T-helper 1 cell (primary cell): Measurements from ENCODE around the gene ALG14.
"Not testable (repeated sequence)": the region's sequence is repeated elsewhere in the genome, so short reads cannot be mapped to it uniquely, and the experiment has no call there.

Experiments used
- DNase-seq, 5 donors: peaks; one replicate each; pipeline ENCODE4 v3.0.0-alpha.2; 2012 to 2020
- total RNA-seq, 4 donors: gene quantifications; one replicate each; lab custom pipeline; 2026; lab: John Stamatoyannopoulos, UW

ALG14 gene, protein sequence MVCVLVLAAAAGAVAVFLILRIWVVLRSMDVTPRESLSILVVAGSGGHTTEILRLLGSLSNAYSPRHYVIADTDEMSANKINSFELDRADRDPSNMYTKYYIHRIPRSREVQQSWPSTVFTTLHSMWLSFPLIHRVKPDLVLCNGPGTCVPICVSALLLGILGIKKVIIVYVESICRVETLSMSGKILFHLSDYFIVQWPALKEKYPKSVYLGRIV
- 0.27 to 3.1 (median 1.0) reads per million in 4 donors for total RNA-seq

DNA sequence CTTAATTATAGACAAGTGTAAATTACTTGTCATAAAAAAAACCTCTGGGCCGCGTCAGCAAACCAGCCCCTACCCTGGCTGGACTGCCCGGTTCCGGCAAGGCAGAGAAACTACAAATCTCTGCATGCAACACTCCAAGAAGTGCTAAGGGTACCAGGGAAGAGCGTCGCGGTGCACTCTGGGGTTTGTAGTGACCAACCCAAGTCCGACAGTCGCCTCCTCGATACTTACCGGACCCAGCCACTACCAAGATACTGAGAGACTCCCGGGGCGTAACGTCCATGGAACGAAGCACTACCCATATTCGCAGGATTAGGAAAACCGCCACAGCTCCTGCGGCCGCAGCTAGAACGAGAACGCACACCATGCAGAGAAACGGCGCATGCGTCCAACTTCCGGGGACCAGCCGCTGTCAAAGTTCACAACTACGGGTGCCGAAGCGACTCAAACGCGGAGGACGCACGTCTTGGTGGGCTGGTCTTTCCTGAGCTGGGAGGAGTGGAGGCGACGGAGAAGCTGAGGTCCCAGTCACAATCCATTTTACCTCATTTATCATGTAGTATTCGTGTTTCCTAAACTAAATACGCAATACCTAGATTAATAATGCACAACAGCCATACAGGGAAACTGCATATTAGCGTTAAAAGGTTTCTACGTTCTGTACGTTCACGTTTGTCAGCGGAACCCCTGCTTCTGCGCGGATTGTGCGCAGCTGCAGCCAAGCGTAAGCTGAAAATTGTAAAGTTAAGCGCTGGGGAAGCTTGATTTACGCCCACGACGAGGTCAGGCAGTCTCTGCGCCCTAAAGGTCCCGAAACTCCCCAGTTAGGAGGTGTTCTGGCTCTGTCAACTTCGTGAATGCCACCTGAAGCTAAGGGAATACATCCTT is at the start of gene ALG14:
Gene ALG14 (minus strand): TSS at position 420 of the 888 bp plus-strand sequence. CDS start 53 bp downstream, at position 367.
- peak; percentile 83 to 93 (median 90) for DNase-seq

DNA sequence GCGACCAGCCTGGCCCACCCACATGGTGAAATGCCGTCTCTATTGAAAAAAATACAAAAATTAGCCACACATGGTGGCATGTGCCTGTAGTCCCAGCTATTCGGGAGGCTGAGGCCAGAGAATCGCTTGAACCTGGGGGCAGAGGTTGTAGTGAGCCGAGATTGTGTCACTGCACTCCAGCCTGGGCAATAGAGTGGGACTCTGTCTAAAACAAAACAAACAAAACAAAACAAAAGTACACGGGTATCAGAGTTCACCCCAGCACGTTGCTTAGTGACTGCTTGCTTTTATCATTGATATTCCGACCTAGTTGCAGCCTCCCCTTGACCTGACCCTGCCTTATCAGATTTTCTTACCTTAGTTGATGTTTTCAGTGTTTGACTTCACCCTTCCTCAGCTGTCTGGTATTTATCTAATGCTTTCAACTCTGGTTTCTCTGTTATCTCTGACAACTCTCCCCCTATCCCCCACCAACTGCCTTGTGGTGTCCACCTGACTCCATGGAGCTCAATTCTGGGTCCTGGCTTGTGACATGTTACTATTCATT is 49.5 kb upstream of the ALG14 start:
- DNase-seq: no peak

DNA sequence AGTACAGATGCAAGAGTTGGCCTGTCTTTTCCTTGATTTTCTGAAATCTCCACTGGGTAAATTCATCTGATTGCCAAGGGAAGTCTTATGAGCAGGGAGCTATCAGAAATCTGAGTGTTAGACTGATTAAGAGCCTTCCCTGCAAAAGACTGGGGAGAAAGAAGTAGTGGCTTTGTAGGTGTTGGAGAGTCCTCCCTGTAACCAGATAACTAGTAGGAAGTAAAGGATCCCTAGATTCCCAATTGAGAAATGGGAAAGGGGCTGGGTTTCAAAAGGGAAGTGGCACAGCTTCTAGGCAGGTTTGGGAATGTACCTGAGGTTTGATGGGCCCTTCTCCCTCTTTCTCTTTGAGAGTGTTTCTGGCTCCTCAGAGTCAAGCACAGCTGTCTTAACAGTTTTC is 46.5 kb upstream of the ALG14 start:
- no peak for DNase-seq

DNA sequence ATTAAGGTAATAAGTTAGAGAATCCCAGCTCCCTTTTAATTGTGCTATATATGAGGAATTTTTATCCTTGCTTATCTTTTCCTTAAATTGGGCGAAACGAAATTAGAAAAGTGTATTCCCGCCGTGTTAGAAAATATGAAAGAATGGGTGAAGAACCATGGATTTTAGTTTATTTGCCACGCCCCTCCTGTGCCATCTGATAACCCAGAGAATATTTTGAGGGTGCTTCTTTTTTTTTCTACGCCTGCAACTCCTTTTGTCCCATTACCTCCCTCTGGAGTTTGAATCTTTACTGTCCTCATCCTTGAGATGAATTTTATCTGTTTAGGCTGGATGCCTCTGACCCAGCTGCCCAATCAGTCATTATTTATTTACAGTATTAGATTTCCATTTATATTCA is 46.0 kb upstream of the ALG14 start:
- DNase-seq: no peak

DNA sequence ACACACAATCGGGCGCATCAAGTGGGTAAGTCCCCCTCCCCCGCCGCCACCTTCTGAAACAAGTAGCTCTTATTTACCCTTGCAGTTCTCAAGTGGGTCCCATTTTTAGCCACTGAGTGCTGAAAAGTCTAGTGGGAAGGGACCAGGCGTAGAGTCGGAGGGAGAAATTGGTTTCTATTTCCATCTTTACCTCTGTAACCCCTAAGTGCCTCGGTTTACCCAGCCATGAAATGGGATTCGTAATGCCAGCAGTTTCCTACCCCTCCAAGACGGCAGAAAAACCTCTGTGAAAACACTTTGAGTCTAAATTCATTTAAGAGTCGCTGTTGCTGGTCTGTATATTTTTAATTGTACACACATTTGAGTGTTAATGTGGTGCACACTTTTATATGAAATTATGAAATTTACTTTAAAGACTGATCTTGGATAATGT is 45.3 kb upstream of the ALG14 start:
- no peak for DNase-seq

DNA sequence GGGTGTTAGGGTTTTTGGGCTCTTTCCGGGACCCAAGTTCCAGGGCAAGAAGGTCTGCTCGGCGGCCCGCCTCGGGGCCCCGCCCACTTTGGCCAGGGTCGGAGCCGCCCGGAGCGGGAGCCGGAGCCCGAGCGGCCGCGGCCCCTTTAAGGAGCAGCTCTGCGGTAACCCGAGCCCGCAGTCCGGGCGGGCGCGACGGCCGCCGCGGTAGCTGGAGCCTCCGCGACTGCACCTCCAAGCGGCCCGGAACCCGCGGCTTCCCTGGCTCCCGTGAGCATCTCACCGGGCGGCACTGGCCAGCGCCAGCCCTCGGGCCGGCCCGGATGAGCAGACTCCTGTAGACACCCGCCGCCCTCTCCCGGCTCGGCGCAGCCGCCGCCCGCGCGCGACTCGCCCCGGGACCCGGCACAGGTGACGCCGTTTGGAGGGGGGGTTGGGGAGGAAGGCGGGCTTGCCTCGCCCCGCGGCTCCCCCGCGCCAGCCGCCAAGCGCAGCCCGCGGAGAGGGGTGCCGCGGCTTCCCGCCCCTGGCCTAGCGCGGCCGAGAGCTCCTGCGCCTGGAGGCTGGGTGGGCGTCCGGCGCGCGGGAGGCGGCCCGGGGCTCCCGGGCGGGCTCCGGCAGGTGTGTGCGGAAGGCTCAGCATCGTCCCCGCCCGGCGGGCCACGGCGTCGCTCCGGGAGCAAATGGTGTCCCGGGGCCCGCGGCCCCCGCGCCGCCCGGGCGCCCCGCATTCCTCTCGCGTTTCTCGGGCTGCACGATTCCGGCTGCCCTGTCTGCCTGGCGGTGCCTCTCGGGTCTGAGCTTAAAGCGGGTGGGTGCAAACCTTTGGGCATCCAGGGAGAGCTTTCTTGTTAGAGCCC is 44.7 kb upstream of the ALG14 start, which contains the start of gene TLCD4:
Gene TLCD4 (plus strand): TSS at position 149 of the 860 bp plus-strand sequence. CDS start 26,547 bp downstream, outside the sequence.
- DNase-seq: peak in 3 of 5 donors; percentile 14 to 28 (median 25)

DNA sequence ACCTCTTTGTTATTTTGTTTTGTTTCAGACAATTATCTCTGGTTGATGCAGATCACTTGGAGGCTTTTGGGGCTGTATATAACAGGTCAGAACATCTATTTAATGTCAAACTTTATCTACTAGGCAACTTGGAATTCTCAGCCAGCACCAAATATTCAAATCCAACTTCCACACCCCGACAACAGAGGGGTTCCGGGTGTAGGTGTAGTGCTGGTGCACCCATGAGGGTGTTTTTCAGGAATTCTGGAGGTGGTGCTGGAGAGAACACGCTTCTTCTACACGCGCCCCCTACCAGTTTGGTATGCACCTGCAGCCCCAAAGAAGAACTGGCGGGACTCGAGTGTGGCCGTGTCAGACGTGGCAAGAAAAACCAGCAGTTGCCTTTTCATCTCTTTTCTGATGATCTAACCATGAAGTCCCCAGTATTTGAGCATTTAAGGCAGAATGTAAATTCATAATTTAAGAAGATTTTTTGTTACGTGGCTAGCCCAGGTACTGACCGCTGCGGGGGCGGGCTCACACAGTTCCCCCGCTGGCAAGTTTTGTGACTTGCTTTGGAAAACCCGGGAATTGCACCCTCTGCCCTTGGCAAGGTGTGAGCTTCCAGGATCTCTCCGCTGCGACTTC is 43.9 kb upstream of the ALG14 start:
- peak in 4 of 5 donors; percentile 11 to 37 (median 32) for DNase-seq

DNA sequence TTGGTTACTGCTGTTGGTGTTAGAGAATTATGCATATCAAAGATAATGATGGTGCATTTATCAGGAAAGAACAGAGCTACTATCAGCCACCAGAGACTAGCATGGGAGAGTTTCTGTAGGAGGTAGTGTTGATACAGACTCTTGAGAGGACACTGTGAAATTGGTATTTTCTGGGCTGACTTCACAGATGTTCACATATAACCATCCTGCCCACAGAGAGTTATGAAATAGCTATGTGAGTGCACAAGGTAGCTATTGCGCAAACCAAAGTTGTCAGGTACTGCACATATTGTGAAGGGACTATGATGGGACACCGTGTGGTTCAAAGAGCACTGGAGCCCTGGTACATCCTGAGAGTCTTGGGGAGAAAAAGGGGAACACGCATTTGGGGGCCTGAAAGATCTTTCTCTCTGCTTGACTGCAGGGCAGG is 43.0 kb upstream of the ALG14 start:
- no peak for DNase-seq

DNA sequence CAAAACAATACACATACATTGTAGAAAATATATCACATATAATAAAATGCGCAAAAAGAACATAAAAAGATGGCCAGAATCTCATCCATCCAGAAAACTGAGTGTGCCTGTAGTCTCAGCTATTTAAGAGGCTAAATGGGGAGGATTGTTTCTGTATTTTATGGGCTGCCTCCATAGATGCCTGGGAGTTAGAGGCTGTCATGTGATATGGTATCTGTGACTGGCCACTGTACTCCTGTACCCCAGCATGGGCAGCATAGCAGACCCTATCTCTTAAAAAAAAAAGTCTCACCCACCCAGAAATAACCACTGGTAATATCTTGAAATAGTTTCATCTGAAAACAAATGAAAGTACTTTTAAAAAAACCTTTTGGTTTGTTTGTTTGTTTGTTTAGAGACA is 40.9 kb upstream of the ALG14 start:
- no peak for DNase-seq

DNA sequence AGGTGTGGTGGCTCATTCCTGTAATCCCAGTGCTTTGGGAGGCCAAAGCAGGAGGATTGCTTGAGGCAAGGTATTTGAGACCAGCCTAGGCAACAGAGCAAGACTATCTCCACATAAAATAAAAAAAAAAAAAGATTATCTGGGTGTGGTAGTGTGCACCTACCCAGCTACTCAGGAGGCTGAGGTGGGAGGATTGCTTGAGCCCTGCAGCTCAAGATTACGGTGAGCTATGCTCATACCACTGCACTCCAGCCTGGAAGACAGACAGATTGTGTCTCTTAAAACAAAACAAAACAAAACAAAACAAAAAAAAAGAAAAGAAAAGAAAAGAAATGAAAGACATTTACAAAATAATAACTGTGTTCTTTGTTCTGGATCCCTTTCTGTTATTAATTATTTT is 38.3 kb upstream of the ALG14 start:
- DNase-seq: no peak

DNA sequence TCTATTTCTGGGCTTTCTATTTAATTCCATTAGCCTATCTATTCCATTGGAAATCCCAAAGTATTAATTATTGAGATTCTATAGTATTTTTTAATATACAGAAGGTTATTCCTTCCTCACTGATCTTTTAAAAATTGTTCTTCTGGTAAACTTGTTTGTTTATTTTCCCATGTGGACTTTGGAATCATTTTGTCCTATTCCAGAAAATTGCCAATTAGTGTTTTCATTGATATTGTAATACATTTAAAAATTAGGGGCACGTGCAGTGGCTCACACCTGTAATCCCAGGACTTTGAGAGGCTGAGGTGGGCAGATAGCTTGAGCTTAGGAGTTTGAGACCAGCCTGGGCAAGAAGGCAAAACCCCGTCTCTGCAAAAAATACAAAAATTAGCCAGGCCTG is 36.0 kb upstream of the ALG14 start:
- DNase-seq: no peak

DNA sequence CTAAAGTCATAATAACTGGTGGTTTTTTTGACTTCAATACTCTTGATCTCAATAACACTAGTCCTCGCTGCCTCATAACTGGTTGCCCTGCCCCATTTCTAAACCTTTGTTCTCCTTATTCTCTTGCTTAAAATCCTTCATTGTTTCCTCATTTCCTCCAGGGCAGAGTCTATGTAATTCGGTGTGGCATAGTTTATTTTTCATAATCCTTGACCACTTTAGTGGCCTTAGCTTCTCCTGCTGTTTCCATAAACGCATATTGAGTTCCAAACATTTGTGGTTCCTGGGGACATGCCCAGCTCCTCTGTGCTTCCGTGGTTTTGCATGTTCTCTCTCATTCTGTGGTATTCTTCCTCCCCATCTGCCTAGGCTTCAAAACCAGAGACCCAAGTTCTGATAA is 25.4 kb upstream of the ALG14 start:
- no peak for DNase-seq

DNA sequence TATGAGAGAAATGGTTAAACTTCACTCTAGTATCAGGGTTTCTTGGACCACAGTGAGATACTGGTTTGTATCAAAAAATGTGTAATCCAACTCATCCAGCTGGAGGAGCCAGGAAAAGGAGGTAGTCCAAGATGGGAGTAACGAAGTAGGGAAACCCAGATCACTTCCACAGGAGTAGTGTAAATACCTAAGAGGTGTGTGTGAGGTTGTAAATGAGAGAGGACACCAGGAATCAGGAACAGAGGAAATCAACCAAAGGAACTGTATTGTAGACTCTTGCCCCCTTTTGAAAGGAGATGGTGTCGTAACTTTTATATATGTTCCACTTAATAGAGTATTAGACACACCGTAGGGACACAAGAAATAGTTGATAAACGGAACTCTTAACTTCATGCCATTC is 24.7 kb upstream of the ALG14 start:
- DNase-seq: no peak

DNA sequence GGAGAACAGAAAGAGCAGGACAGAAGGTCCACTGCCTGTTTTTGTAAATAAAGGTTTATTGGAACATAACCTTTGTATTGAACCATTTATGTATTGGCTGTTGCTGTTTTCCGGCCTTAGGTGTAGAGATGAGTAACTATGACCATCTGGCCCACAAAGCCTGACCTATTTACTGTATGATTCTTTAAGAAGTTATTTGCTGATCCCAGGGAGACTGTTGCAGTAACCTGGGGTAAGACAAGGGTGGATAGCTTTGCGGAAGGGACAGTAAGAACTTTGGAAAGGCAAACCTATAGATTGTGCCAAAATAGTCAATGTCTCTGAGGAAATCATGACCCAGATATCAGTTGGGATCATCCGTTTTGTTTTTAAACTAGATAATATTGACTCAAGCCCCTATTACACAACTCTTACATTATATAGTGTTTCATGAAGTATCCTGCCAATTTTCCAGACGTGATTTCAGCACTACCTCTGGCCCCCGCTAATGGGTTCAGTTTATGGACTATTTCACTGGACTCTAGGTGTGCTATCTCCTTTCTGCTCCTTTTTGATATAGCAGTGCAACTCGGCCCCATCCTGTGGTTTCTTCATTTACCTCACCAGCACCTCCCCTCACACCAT is 23.6 kb upstream of the ALG14 start:
- DNase-seq: no peak

DNA sequence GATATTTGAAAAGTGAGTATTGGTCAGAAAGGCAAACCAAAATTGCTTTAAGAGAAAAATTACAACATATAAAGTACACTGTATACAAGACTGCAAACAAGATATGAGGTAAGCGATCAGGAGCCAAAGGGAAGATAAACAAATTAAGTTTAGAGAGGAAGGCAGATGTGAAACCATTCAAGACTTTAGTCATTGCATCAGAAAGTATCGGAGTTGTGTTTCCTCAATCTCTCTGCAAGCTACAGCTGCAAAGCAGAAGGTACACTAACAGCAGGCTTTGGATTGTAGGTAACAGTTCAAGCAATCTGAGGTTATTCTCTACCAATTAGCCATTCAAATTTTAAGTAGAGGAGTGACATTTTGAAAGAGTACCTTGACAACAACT is 23.1 kb upstream of the ALG14 start:
- no peak for DNase-seq

DNA sequence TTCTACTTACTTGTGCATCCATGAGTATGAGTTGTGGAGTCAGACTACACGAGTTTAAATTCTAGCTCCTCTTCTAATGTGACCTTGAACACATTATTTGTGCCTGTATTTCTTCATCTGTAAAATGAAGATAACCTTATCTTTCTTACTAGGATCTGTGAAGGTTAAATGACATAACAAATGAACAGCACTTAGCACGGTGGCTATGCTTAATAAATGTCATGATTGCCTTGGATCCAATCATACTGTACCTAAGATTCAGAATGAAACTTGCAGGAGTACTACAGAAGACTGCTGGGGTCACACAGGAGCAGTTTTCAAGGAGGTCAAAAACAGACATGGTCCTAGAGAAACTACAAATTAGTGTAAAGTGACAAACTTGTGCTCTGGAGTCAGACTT is 22.2 kb upstream of the ALG14 start:
- no peak for DNase-seq

DNA sequence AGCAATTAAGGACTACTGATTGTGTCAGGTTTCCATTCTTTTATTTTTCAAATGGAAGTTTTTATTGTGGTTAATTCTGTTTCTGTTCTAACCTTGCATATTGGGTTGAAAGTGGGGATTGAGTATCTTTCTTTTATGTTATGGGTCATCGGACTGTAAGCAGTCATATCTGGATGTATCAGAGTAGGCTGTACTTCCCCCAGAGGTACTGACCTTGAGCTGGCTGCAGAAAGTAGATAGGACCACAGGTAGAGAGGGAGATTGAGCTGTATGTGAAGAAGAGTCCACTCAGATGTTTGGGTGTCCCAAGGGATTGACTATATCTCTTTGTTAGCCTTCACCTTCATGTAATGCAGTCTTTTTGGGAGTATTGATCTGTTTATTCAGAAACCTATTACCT is 20.5 kb upstream of the ALG14 start:
- DNase-seq: no peak

DNA sequence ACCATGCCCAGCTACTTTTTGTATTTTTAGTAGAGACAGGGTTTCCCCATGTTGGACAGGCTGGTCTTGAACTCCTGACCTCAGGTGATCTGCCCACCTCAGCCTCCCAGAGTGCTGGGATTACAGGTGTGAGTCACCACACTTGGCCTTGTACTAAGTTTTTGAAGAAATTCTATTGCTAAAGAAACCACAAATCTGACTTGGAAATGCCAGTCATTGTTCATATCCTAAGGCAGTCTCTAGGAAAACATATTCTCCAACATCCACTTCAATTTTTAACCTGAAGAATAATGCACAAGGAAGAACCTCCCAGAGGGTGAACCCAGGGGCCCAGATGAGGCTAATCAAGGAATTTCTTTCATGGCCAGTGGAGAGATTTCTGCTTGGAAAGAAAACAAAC is 20.1 kb upstream of the ALG14 start:
- not testable (repeated sequence) for DNase-seq

DNA sequence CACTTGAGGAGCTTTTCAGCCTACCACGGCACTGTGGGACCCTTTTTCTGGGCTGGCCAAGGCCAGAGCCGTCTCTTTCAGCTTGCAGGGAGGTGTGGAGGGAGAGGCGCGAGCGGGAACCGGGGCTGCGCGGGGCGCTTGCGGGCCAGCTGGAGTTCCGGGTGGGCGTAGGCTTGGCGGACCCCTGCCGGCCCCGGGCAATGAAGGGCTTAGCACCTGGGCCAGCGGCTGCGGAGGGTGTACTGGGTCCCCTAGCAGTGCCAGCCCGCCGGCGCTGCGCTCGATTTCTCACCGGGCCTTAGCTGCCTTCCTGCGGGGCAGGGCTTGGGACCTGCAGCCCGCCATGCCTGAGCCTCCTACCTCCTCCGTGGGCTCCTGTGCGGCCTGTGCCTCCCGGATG is 18.5 kb upstream of the ALG14 start:
- DNase-seq: not testable (repeated sequence)

DNA sequence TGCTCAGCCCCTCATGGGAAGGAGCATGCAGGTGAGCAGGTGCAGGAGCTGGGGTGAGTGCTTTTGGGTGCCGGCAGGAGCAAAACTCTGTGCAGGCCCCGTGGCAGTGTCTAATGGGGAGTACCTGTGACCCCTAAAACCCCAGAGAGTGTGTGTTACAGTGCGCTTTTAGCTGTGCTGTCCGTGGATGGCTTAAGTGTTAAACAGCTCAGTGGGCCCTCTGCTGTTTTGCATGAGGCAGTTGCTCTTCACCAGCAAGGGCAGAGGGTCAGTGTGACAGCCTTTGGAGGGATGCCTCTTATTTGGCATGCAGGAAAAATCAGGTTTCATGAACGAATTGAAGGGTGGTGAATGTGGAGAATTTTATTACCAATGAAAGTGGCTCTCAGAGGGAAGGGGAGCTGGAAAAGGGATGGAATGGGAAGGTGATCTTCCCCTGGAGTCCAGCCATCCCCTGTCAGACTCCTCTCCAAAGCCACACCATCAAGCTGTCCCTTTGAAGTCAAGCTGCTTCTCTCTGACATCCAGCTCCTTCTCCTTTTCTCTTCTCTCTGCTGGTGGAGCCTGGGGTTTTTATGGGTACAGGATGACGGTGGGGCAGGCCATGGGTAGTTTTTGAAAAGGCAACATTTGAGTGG is 17.0 kb upstream of the ALG14 start:
- DNase-seq: no peak

DNA sequence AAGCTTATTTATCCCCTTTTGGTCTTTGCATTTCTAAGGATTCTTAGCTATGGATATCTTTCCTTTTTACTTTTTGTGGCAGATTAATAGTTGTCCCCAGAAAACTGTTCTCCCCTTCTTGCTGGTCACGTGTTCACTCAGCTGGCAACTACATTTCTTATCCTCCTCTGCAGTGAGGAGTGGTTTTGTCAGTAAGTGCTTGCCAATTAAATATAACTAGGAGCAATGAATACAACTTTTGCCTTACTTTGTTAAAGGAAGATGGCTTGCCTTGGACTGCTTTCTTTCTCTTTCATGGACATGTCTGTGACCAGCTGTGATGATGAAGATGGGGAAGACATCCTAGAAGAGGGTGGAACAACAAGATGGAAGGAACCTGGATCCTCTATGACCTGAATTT is 15.6 kb upstream of the ALG14 start:
- no peak for DNase-seq
